Glomerular visceral epithelial cell (primary cell): ENCODE data around the gene GMDS.

Source experiments
- DNase-seq: peaks from one replicate; pipeline ENCODE4 v3.0.0-alpha.2; 2016; ENCODE audit errors: extremely low spot score

Gene GMDS

GRCh38 chr6:1651362-1651761 lies 594.0 kb downstream of the GMDS start:
- no peak for DNase-seq

DNA sequence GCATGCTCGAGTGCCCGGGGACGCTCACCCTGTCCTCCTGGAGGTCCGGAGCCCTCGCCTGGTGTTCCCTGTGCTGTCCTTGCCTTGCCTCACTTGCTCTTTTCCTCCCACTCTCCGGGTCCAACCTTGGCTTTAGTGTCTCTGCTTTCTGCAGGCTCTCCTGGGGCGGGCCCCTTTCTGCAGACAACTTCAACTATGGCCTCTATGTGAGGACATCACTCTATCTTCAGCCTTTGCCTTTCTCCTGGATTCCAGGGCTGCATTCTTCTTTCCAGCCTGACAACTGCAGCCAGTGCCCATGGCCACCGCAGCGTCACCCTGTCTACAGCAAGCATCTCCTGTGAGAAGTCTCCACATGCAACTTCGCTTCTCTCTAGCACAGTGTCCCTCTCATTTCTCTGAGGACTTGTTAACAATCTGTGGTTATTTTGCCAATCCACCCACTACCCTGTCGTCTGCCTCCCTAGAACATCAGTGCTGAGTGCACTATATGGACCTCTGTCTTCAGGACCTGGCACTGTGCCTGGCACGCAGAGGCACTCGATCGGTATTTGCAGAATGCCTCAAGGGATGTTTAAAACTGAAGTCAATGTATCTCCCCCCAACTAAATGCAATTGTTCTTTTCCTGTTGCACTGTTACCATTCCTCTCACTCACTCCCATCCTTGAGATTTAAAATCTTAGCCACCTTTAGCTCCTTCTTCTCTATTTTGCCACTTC lies 599.8 kb downstream of the GMDS start:
- DNase-seq: no peak

- no peak for DNase-seq
Measured at GRCh38 chr6:1644516-1645060, 600.8 kb downstream of the GMDS start.

DNA sequence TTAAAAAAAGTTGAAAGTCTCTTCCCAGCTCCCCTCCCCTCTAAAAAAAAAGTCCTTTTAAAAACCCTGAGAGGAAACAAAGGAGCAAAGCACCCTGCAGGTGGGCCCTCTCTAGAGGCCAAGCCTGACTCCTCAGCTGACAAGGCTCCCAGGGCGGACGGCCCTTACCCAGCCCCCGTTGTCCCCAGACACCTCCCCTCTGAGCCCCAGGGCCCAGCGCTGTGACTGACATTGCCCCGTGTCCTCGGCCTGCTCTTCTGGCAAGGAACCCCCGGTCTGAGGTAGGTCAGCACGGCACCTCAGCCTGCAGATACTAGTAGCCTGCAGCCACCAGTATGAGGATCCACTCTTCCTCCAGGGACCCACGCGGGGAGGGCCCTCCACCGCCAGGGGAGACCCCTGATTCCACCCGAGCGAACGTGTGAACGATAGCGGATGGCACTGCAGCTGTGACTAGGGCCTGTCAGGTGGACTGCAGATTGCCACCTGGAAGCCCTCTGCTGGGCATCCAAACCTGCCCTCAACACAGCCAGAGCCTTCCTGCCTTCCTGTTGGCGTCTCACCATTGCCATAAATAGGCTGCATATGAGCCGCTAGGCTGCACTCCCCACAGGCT lies 601.5 kb downstream of the GMDS start:
- no peak for DNase-seq

- DNase-seq: no peak
Measured at GRCh38 chr6:1643111-1643510, 602.3 kb downstream of the GMDS start.

DNA sequence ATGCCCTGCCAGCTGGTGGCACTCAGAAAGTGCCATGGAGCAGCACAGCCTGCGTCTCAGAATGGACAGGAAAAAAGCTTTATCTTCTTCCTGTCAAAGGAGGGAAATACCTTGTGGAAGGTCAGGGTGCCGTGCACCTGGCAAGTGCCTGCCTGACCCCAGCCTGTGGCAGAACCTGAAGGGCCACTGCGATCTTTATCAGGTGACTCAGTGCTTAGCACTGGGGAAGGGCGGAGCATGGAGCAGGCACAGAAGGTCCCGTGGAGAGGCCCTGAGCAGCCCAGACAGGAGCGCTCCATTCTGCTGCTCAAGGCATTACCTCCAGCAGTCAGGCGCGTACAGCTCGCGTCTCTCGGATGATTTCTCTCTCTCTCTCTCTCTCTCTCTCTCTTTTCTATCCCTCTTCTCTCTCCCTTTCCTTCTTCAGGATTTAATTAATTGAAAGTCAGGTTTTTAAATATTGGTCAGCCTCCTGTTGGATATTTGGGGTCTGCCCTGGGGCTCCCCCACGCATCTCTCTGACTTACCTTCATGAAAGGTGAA lies 604.0 kb downstream of the GMDS start:
- no peak for DNase-seq

- DNase-seq: no peak
Measured at GRCh38 chr6:1640476-1640875, 604.9 kb downstream of the GMDS start.

DNA sequence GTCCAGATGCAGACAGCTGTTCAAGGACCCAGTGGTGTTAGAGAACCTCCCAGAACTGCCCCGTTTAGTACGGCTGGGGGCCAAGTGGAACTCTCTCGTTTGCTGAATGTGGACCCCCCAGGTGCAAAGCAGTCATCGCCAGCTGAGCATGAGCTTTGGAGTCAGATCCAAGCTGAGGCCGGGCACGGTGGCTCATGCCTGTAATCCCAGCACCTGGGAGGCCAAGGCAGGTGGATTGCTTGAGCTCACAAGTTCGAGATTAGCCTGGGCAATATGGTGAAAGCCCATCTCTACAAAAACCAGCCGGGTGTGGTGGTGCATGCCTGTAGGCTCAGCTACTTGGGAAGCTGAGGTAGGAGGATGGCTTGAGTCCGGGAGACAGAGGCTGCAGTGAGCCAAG lies 606.0 kb downstream of the GMDS start:
- no peak for DNase-seq

GRCh38 chr6:1636971-1637871 lies 608.2 kb downstream of the GMDS start:
- peak; percentile 82 for DNase-seq

DNA sequence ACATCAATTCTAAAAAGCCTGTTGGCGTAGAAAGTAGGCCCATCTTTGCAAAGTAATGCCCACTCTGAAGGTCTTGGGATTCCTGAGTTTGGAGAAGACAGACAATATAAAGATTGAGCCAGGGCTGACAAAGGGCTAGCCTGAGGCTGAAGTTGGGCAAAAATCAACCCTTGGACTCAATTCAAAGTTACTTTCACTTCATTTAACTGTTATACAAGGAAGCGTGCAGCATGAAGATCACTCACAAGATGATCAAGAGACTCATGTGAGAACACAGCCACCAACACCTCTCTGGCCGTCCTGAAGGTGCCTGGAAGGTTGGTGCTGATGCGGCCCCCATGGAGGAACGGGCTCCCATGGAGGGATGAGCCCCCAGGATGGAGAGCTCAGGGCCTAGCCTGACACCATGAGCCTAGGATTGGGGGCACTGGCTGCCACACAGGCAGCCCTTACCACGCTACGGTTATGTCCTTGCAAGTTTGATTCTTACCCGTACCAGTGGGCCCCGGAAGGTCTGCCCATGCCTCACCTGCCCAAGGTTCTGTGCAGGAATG lies 609.1 kb downstream of the GMDS start:
- DNase-seq: no peak

DNA sequence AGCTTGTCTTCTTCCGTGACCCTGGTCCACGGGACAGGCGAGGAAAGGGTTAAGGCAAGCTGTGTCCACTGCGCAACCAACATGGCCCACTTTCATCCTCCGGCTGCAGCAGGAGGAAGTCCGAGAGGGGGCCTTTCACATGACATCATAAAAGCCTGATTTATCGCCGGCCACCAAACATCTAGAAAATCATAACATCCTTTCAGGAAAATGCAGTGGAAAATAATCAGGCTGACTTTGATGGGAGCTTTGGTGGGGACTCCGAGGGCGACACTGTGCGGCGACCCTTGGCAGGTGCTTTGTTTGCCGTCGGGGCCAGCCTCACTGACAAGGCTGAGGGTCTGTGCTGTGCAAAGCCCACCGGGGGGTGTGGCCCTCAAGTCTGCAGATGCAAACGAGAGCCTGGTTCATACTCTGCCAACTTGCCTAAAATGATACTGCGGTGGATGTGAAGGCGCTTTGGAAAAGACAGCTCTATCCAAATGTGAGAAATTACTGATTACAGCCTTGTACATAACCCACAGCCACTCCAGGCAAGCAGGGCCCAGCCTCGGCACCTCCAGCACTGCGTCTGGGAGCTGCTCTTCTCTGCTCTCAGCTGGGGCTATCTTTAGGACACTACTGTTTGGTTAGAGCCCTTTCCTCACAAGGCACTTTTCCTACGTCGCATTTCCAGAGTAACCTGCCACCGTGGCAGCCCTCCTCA lies 609.9 kb downstream of the GMDS start:
- DNase-seq: no peak

GRCh38 chr6:1634081-1634480 lies 611.3 kb downstream of the GMDS start:
- no peak for DNase-seq

GRCh38 chr6:1633366-1634021 lies 611.9 kb downstream of the GMDS start:
- no peak for DNase-seq

- DNase-seq: no peak
Measured at GRCh38 chr6:1631251-1631650, 614.2 kb downstream of the GMDS start.

DNA sequence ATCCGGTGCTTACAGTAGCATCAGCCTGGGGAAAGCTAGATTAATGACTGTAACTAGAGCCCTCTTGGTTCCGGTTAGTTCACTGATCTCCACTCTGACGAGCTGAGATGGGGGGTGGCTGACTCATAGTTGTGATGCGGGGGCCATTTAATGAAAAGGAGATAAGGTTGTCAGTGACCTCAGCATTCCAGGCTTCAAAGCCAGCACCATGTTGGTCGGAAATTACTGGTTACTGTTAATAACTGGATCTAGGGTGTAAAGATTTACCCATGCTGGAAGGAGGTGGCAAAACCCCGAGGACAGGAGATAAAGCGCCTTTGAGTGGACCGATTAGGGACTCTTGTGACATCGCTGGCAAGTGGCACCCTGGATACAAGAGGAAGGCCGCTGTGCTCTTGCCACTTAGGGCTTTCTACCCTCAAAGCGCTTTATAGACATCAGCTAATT lies 614.6 kb downstream of the GMDS start:
- DNase-seq: peak; percentile 77

GRCh38 chr6:1630212-1630770 lies 615.1 kb downstream of the GMDS start:
- no peak for DNase-seq

DNA sequence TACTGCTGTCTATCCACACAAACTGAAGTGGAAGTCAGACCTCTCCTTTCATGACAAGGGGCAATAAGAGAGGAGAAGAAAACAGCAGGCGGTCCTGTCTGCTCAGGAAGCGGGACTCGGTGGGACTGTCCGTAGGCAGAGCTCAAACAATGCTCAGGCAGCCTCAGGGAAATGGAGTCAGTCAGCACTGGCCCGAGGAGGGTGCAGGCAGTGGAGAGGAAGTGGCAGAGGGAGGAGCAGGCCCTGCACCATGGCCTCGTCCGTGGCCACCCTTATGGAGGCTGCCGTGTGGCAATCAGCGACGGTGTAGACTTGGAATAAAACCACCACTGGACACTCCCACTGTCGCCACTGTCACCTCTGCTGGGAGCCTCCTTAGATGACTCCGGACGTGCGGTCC lies 616.1 kb downstream of the GMDS start:
- DNase-seq: no peak

DNA sequence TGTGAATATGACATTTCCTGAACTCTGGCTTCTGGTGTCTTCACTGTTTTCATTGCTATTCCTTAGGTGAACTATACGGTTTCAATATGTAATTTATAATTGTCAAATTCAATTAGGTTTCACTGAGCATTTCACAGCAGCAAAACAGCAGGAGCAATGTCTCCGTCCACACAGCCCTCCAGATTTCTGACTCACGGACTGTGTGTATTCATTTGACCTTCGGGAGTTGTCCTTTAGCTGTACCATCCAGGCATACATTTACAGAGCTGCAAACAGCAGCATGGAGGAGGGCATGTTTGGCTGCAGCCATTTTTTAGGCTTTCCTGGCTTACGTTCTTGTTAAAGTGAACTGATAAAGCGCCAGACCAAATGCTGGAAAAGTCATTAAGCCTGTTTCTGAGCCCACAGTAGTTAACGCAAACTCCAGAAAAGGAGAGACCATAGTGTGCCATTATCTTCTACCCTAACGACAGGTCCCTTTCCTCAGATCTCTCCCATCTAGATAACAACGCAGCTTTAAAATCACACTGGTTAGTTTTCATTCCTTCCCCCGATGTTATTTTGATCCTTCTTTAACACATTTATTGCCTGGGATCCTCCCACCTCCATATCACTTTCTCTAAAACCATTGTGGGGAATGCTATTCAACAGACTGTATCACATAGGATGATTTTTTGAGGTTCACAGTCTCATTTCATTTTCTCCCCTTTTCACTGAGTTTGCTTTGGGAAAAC lies 617.4 kb downstream of the GMDS start:
- DNase-seq: no peak

DNA sequence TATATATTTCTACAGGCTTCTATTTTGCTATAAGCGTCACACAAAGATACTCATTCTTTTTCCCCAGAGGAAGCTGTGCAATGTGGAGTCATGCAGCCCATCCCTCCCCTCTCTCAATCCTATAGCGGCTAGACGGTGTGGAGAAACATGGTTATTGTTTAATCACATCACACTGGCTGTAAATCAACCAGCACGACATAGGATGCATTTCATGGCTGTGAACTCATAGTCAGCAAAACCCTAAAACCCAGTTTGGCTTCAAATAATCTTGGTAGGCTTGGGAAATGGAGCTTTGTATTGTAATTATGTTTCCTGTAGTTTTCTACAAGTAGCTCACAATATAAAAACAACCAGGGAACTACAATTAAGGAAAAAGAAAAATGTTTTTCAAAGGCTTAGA lies 618.9 kb downstream of the GMDS start:
- no peak for DNase-seq
